NOMO-1 treated with DMSO at 0.1 percent for 48 hours (cell line): ENCODE results near the gene DYRK1B.
A peak's percentile ranks its signal among the peaks of the same experiment; 100 is the strongest.
"Not testable (repeated sequence)": the region's sequence is repeated elsewhere in the genome, so short reads cannot be mapped to it uniquely, and the experiment has no call there.

Experiments used
- DNase-seq: peaks from one replicate; lab custom pipeline; 2025; ENCODE audit not compliant: unreplicated experiment; lab: John Stamatoyannopoulos, UW

The DYRK1B gene

GRCh38 chr19:39814111-39814510, 19.9 kb downstream of the DYRK1B start:
- DNase-seq = not testable (repeated sequence)

GRCh38 chr19:39813264-39813993, 20.5 kb downstream of the DYRK1B start:
- no peak for DNase-seq

GRCh38 chr19:39811064-39811463, 22.9 kb downstream of the DYRK1B start:
- DNase-seq = no peak

GRCh38 chr19:39810424-39810823, 23.5 kb downstream of the DYRK1B start:
- no peak for DNase-seq

GRCh38 chr19:39809368-39809767, 24.6 kb downstream of the DYRK1B start:
- no peak for DNase-seq

- not testable (repeated sequence) for DNase-seq
Observed at GRCh38 chr19:39808688-39809087, 25.3 kb downstream of the DYRK1B start.

- no peak for DNase-seq
Observed at GRCh38 chr19:39807846-39808364, 26.1 kb downstream of the DYRK1B start.

- DNase-seq = no peak
Observed at GRCh38 chr19:39805104-39805503, 28.9 kb downstream of the DYRK1B start.

- no peak for DNase-seq
Observed at GRCh38 chr19:39802958-39803357, 31.0 kb downstream of the DYRK1B start.

GRCh38 chr19:39797083-39797482, 36.9 kb downstream of the DYRK1B start:
- no peak for DNase-seq

GRCh38 chr19:39796000-39796498, 37.9 kb downstream of the DYRK1B start:
- no peak for DNase-seq

GRCh38 chr19:39795001-39795400, 39.0 kb downstream of the DYRK1B start:
- DNase-seq = peak; percentile 24

- DNase-seq = peak; percentile 65
Observed at GRCh38 chr19:39792999-39793546, 40.9 kb downstream of the DYRK1B start.

- DNase-seq = no peak
Observed at GRCh38 chr19:39788244-39788643, 45.7 kb downstream of the DYRK1B start.

GRCh38 chr19:39780894-39781293, 53.1 kb downstream of the DYRK1B start:
- no peak for DNase-seq

GRCh38 chr19:39778763-39779162, 55.2 kb downstream of the DYRK1B start, which contains the start of gene LEUTX:
Gene LEUTX (plus strand): TSS chr19:39778854. CDS start chr19:39778921, 67 bp downstream.
- DNase-seq = no peak
